Breast epithelium (tissue), 3 donors: Measurements from ENCODE around the gene TMCO4.

Experiments used
- POLR2A ChIP-seq: fragments of 450-650 bp; IDR thresholded peaks from one replicate; pipeline ENCODE4 v1.6.1; 2016; ENCODE audit warnings: antibody characterized with exemption, mild to moderate bottlenecking, moderate library complexity
- POLR2AphosphoS5 ChIP-seq, 3 donors: sonication (generic); formaldehyde crosslinking; IDR thresholded peaks; one replicate each; pipeline ENCODE4 v1.6.1; 2017; ENCODE audit warnings: antibody characterized with exemption in 3 of 3

DNA sequence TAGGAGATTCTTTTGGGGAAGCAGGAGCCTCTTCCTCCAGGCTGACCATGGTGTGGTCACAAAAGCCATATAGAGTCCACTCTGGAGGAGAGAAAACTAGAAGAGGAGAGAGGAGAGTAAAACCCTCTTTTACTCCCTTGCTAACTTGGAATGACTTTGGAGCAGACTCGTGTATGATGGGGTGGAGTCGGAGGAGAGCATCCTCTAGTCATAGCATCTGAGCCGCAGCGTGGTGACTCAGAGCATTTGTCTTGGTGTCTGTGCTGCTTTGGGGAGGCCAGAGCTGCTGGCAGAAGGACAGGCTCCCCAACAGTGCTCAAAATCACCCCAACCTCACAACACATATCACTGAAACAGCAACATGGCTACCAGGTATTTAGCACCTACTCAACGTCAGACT lies 123.9 kb downstream of the TMCO4 start:
- TF ChIP-seq POLR2A (no peak), POLR2AphosphoS5 (IDR thresholded peaks at IDR 0.05) (no peak)
